C4-2B (cell line): ENCODE data around the gene PCLAF.

Experiments
- H3K27ac ChIP-seq: fragments of 450-650 bp; 2 replicates; pipeline ENCODE4 v1.5.1; 2017
- CTCF ChIP-seq: fragments of 450-650 bp; conservative IDR thresholded peaks from 2 replicates; pipeline ENCODE4 v1.5.1; 2017; ENCODE audit warnings: mild to moderate bottlenecking
- ZFX ChIP-seq: fragments of 450-650 bp; IDR thresholded peaks from 2 replicates; pipeline ENCODE4 v1.6.1; 2017

PCLAF gene

GRCh38 chr15:64344651-64345294, 36.5 kb downstream of the PCLAF start:
- TF ChIP-seq CTCF, result no peak
- TF ChIP-seq ZFX, result no peak
- no peak overlapping the region for H3K27ac ChIP-seq

- H3K27ac ChIP-seq, result no peak overlapping the region
- TF ChIP-seq CTCF, result no peak
- TF ChIP-seq ZFX, result no peak
These were observed 37.4 kb downstream of the PCLAF start for GRCh38 chr15:64343841-64344240.

- TF ChIP-seq CTCF (no peak), ZFX (no peak)
- no peak overlapping the region for H3K27ac ChIP-seq
These were observed 38.0 kb downstream of the PCLAF start for GRCh38 chr15:64343222-64343621.

- no peak overlapping the region for H3K27ac ChIP-seq
- TF ChIP-seq ZFX (no peak), CTCF (no peak)
These were observed 39.3 kb downstream of the PCLAF start for GRCh38 chr15:64341961-64342360.

GRCh38 chr15:64340355-64340754, 40.9 kb downstream of the PCLAF start:
- no peak overlapping the region for H3K27ac ChIP-seq
- no peak for TF ChIP-seq CTCF
- TF ChIP-seq ZFX, result no peak

GRCh38 chr15:64337761-64338160, 43.5 kb downstream of the PCLAF start:
- no peak for TF ChIP-seq ZFX
- TF ChIP-seq CTCF, result no peak
- H3K27ac ChIP-seq, result no peak overlapping the region

- H3K27ac ChIP-seq, result no peak overlapping the region; the same call in 1 of the 2 replicates
- no peak for TF ChIP-seq ZFX
- TF ChIP-seq CTCF, result no peak
These were observed 47.0 kb downstream of the PCLAF start for GRCh38 chr15:64333986-64334929.
